ENCODE data around the gene ATP2C2.

ATP2C2 gene

GRCh38 chr16:84481051-84481735, 112.9 kb downstream of the ATP2C2 start:
- no peak for DNase-seq

GRCh38 chr16:84482001-84482891, 113.9 kb downstream of the ATP2C2 start:
- no peak for DNase-seq

- DNase-seq, result no peak
Observed at GRCh38 chr16:84482951-84483881, 114.9 kb downstream of the ATP2C2 start.

- no peak for DNase-seq
Observed at GRCh38 chr16:84483882-84484565, 115.7 kb downstream of the ATP2C2 start.

- no peak for DNase-seq
Observed at GRCh38 chr16:84484579-84485254, 116.4 kb downstream of the ATP2C2 start.

GRCh38 chr16:84485255-84486010, 117.1 kb downstream of the ATP2C2 start:
- no peak for DNase-seq

- DNase-seq, result no peak
Observed at GRCh38 chr16:84486126-84486525, 117.8 kb downstream of the ATP2C2 start.

GRCh38 chr16:84486551-84487235, 118.4 kb downstream of the ATP2C2 start:
- DNase-seq, result no peak

- DNase-seq, result no peak
Observed at GRCh38 chr16:84487358-84487757, 119.0 kb downstream of the ATP2C2 start.

GRCh38 chr16:84489131-84489530, 120.8 kb downstream of the ATP2C2 start:
- no peak for DNase-seq

GRCh38 chr16:84495506-84495905, 127.2 kb downstream of the ATP2C2 start:
- no peak for DNase-seq

GRCh38 chr16:84496991-84497390, 128.7 kb downstream of the ATP2C2 start:
- DNase-seq, result no peak

- no peak for DNase-seq
Observed at GRCh38 chr16:84497418-84498222, 129.3 kb downstream of the ATP2C2 start.

GRCh38 chr16:84498223-84498610, 129.9 kb downstream of the ATP2C2 start:
- DNase-seq, result no peak

- DNase-seq, result no peak
Observed at GRCh38 chr16:84498859-84499620, 130.7 kb downstream of the ATP2C2 start.

- no peak for DNase-seq
Observed at GRCh38 chr16:84499638-84500037, 131.3 kb downstream of the ATP2C2 start.

GRCh38 chr16:84500531-84500930, 132.2 kb downstream of the ATP2C2 start:
- DNase-seq, result no peak

- no peak for DNase-seq
Observed at GRCh38 chr16:84501077-84501735, 132.9 kb downstream of the ATP2C2 start.
